HG02678 (cell line): Measurements from ENCODE around the gene CADM1.

ENCODE experiments used
- ATAC-seq: cut with Tn5 transposase; IDR thresholded peaks from one replicate; pipeline ENCODE4 v1.9.1; 2021; ENCODE audit warnings: mild to moderate bottlenecking, moderate library complexity; ENCODE audit not compliant: unreplicated experiment

Gene CADM1

GRCh38 chr11:115256397-115257197 is 247.6 kb downstream of the CADM1 start:
- ATAC-seq: peak; percentile 93

- no peak for ATAC-seq
Measured at GRCh38 chr11:115255006-115255762, 249.0 kb downstream of the CADM1 start.

DNA sequence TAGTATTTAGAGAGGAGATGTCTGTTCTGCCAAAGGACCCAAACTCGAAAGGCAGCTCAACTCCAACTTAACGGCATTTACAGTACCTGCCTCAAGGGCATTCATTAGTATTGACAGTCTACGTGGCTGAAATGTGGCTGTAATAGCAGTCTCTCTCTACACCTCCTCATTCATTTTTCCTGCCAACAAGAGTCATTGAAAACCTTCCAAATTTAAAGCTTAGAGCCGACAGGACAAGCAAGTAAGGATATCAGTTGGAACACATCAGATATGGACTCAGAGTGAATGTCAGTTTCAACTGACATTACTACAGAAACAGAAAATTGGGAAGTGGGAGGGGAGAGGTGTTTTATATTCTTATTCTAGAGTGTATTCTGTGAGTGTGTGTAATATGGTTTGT is 253.1 kb downstream of the CADM1 start:
- ATAC-seq: no peak

DNA sequence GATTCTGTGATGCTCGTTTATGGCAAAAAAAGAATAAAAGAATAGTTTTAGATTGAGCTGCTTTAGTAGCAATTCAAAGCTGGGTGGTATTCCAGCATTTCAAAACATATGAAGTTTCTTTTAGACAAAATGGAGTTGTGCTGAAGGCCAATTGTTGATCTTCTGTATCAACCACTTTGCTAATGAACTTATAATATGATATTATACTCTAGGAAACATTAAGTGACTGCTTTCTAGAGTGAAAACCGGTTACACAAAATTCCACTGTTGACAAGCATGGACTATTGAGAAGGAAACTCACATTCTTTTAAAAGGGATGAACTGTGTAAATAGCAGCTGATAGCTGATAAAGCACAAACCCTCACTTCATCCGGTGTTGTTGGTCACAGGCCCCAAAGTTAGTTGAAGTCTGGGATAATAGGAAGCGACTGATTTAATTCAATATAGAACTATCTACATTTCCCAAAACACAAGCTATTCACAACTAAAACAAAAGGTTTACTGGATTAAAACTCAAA is 255.1 kb downstream of the CADM1 start:
- ATAC-seq: no peak

DNA sequence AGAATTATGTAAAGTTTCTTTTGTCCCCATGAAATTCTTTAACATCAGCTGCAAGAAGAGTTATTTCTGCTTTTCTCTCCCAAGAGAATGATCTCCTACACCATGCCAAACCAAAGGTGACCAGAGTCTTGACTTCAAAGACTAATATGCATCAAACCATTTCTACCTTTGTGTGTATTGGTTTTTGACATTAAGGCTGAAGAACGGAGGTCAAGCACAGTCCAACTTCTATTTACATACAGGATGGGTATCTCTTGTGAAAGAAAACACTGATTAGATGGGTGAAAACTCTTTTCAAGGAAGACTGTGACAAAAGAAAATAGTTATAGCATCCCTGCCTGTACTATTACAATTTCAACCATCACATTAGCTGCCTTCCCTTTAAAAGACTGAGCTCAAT is 256.3 kb downstream of the CADM1 start:
- ATAC-seq: no peak

GRCh38 chr11:115247361-115247760 is 256.9 kb downstream of the CADM1 start:
- ATAC-seq: no peak

- no peak for ATAC-seq
Measured at GRCh38 chr11:115244758-115245157, 259.5 kb downstream of the CADM1 start.

DNA sequence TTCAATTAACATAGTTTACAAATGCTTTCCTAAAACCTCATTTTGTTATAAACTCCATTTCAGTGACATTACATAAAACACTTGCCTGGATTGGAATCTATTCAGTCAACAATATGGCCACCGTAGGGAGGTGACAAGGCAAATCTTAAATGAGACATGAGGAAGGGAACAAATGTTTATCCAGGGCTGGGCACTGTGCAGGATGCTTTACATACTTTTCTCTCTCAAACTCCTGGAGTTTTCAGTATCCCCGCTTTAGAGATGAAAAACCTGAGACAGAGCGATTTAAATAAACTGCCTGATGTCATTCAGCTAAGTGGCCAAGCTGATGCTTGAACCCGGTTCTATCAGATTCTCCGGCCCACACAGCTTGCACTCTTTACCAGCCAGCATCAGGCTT is 259.9 kb downstream of the CADM1 start:
- no peak for ATAC-seq

GRCh38 chr11:115242982-115243381 is 261.2 kb downstream of the CADM1 start:
- no peak for ATAC-seq

GRCh38 chr11:115241899-115242298 is 262.3 kb downstream of the CADM1 start:
- no peak for ATAC-seq

GRCh38 chr11:115238791-115239190 is 265.4 kb downstream of the CADM1 start:
- ATAC-seq: no peak

GRCh38 chr11:115238086-115238485 is 266.1 kb downstream of the CADM1 start:
- no peak for ATAC-seq

DNA sequence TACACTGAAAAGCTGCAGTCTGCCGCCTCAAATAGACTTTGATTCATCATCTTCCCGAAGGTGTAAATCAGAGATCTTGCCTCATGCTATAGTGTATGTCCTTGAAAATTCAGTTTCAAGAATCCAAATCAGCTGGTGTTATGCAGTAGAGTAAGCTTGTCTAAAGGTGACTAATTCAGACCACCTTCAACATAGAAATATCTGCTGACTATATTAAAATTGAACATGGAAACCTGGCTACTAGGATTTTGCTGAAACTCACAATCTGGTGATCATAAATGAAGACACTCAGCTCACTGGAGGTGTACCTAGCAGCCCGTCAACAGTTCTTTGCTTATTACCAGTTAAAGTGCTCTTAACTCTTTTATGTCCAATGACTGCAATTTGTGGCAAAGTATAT is 266.6 kb downstream of the CADM1 start:
- no peak for ATAC-seq

- no peak for ATAC-seq
Measured at GRCh38 chr11:115234794-115235193, 269.4 kb downstream of the CADM1 start.

GRCh38 chr11:115226556-115226955 is 277.7 kb downstream of the CADM1 start:
- ATAC-seq: no peak

DNA sequence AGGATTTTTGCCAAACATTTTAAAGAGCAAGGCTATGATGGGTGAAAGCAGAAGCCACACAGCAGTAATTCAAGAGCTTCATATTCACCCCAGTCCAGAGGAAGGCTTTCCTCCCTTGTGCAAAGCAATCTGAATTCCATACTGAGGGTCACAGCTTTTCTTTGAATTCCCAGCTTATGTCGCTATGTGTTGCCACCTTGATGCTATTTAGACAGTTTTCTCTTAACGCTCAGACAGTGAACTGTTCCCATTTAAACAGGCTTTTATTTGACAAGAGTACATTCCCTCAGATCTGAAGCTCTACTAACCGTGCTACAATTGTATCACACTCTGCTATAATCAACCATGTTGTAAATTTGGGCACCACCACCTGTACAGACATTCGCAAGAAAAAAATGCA is 279.7 kb downstream of the CADM1 start:
- no peak for ATAC-seq

GRCh38 chr11:115222863-115223530 is 281.2 kb downstream of the CADM1 start:
- ATAC-seq: peak; percentile 32

GRCh38 chr11:115222218-115222862 is 281.9 kb downstream of the CADM1 start:
- peak; percentile 94 for ATAC-seq

DNA sequence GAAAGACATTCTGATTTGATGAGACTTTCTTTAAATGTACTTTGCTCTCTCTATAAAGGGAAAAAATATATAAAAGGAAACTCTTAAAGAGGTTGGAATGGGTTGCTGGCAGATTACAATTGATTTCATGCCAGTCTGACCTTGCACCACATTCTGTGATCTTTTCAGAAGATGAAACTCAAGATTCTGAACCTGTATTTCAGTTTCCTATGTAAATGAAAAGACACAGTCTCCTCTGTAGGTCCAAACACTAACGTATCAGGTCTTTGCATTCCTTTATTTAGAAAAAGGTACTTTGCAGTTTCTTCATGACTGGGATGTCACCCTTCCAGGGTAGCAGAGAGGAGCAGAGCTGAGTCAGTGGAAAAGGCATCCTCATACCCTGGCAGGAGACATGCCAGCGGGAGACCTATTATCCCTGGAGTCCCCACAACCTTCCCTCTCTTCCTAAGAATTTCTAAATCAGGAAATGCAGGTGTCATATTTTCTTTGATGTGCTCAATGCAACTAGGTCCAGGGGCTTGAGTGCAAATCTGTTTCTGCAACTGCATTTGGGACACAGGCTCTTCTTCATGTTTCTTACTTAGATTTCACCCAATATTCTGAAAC is 282.6 kb downstream of the CADM1 start:
- peak; percentile 42 for ATAC-seq

- ATAC-seq: no peak
Measured at GRCh38 chr11:115220911-115221310, 283.3 kb downstream of the CADM1 start.

DNA sequence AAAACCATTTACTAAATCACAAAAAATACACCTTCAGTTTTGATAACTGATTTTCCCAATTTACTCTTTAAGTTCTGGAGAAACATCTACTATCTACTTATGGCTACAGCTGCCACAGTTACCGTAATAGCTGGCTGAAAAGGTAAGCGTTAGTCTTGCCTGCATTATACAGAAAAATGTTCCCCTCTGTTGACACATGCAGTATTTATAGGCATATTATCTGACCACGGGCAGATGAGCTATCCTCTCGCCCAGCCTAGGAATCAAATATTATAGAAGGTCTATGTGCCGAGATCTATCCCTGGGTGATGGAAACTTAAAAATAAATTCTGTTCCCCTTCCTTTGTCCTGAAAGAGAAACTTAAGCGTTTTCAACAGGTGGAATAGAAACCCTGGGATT is 283.8 kb downstream of the CADM1 start:
- ATAC-seq: no peak
